ENCODE data around the gene WASF3.

Gene WASF3, protein sequence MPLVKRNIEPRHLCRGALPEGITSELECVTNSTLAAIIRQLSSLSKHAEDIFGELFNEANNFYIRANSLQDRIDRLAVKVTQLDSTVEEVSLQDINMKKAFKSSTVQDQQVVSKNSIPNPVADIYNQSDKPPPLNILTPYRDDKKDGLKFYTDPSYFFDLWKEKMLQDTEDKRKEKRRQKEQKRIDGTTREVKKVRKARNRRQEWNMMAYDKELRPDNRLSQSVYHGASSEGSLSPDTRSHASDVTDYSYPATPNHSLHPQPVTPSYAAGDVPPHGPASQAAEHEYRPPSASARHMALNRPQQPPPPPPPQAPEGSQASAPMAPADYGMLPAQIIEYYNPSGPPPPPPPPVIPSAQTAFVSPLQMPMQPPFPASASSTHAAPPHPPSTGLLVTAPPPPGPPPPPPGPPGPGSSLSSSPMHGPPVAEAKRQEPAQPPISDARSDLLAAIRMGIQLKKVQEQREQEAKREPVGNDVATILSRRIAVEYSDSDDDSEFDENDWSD

DNA sequence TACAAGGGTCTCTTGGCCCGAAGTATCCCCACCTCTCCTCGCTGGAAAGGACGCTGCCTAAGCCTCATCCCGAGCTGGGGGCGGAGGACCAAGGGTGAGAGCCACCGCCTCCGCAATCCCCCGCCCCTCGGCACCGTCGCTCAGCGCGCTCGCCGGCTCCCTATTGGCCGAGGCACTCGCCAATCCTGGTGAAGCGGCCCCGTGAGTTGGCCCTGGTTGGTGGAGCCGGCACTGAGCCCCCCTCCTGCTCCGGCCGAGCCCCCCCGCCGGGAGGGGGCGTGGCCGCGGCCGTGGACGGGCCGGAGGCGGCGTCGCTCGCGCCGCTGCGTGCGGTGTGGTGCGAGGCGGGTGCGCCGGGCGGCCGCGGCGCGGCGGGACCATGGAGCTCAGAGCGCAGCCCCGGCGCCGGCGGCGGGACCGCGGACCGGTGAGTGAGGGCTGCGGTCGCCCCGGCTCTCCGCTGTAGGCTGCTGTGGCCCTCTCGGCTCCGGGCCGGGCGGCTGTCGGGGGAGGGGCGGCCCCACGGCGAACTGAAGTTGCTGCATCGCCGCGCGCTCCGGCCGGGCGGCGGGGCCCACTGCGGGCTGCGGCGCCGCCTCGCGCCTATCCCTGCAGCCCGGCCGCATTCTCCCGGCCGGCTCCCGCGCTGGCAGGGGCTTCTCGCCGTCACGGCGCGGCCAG lies at the start of gene WASF3:
Gene WASF3, plus strand, starts transcription at position 291 of the 681 bp plus-strand sequence. CDS start 84,588 bp downstream, outside the sequence.
- H3K27ac ChIP-seq (ENCODE audit: low read length): no peak within 1 kb of the TSS
- no peaks in the 10 kb centered on the region for H3K27me3 ChIP-seq (ENCODE audit: low read depth, low read length)
- H3K4me3 ChIP-seq (ENCODE audit: low read depth in 1 of 2, low read length in 2 of 2): peak within 1 kb of the TSS; percentile 52 to 81
- no peaks in the 10 kb centered on the region for H3K36me3 ChIP-seq (ENCODE audit: control insufficient read depth in 1 of 2, insufficient read depth in 2 of 2, low read length in 2 of 2)
- no peaks in the 10 kb centered on the region for H3K9me3 ChIP-seq (ENCODE audit: control insufficient read depth in 1 of 2, low read length in 2 of 2)
- H3K4me1 ChIP-seq (ENCODE audit: control insufficient read depth in 1 of 2, insufficient read depth in 2 of 2, low read length in 2 of 2): peaks cover 0 to 15% of the 10 kb centered on the region in 2 donors

DNA sequence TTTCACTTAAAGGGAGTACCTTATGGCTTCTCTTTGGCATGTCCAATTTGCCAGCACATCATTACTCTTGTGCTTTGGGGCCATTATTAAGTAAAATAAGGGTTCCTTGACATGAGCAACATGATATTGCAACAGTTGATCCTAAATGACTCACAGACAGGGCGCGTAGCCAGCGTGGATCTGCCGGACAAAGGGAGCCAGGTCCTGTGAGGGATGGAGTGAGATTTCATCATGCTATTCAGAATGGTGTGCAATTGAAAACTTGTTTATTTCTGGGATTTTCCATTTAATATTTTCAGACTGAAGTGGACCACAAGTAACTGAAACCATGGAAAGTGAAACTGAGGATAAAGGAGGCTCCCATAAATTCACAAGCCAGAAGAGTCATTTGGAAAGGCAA lies 48.6 kb upstream of the WASF3 start:
- Histone ChIP-seq H3K4me1 (ENCODE audit: control insufficient read depth in 1 of 2, insufficient read depth in 2 of 2, low read length in 2 of 2) (no peaks in the 10 kb centered on the region), H3K9me3 (ENCODE audit: control insufficient read depth in 1 of 2, low read length in 2 of 2) (peaks cover 0 to 8% of the 10 kb centered on the region in 2 donors), H3K4me3 (ENCODE audit: low read depth in 1 of 2, low read length in 2 of 2) (no peak overlapping the region), H3K27ac (ENCODE audit: low read length) (no peak overlapping the region), H3K36me3 (ENCODE audit: control insufficient read depth in 1 of 2, insufficient read depth in 2 of 2, low read length in 2 of 2) (no peaks in the 10 kb centered on the region), H3K27me3 (ENCODE audit: low read depth, low read length) (no peaks in the 10 kb centered on the region)

GRCh38 chr13:26509491-26509890 lies 48.0 kb upstream of the WASF3 start:
- Histone ChIP-seq H3K36me3 (ENCODE audit: control insufficient read depth in 1 of 2, insufficient read depth in 2 of 2, low read length in 2 of 2) (no peaks in the 10 kb centered on the region), H3K27me3 (ENCODE audit: low read depth, low read length) (no peaks in the 10 kb centered on the region), H3K4me3 (ENCODE audit: low read depth in 1 of 2, low read length in 2 of 2) (no peak overlapping the region), H3K9me3 (ENCODE audit: control insufficient read depth in 1 of 2, low read length in 2 of 2) (peaks cover 0 to 8% of the 10 kb centered on the region in 2 donors), H3K27ac (ENCODE audit: low read length) (no peak overlapping the region), H3K4me1 (ENCODE audit: control insufficient read depth in 1 of 2, insufficient read depth in 2 of 2, low read length in 2 of 2) (no peaks in the 10 kb centered on the region)

GRCh38 chr13:26513931-26514330 lies 43.6 kb upstream of the WASF3 start:
- H3K4me1 ChIP-seq (ENCODE audit: control insufficient read depth in 1 of 2, insufficient read depth in 2 of 2, low read length in 2 of 2): no peaks in the 10 kb centered on the region
- no peaks in the 10 kb centered on the region for H3K27me3 ChIP-seq (ENCODE audit: low read depth, low read length)
- no peak overlapping the region for H3K27ac ChIP-seq (ENCODE audit: low read length)
- peaks cover 0 to 6% of the 10 kb centered on the region in 2 donors for H3K9me3 ChIP-seq (ENCODE audit: control insufficient read depth in 1 of 2, low read length in 2 of 2)
- no peaks in the 10 kb centered on the region for H3K36me3 ChIP-seq (ENCODE audit: control insufficient read depth in 1 of 2, insufficient read depth in 2 of 2, low read length in 2 of 2)
- no peak overlapping the region for H3K4me3 ChIP-seq (ENCODE audit: low read depth in 1 of 2, low read length in 2 of 2)

DNA sequence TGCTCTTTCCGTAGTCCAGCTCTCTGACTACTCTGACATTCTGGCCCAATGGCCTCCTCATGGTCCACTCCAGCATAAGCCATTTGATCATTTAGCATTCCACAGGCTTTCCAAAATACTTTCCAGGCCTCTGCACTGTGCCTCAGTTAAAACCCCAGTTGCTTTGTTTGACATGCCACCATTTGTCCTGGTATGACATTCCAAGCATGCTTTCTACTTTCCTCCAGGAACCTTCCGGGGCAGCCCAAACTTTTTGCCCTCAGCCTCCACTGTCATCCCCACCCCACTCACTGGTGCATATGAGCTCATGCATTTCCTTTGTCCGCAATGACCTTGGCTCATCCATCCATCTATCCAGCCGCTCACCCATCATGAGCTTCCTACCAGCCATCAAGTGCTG lies 41.8 kb upstream of the WASF3 start:
- Histone ChIP-seq H3K4me1 (ENCODE audit: control insufficient read depth in 1 of 2, insufficient read depth in 2 of 2, low read length in 2 of 2) (no peaks in the 10 kb centered on the region), H3K4me3 (ENCODE audit: low read depth in 1 of 2, low read length in 2 of 2) (no peak overlapping the region), H3K27ac (ENCODE audit: low read length) (no peak overlapping the region)

GRCh38 chr13:26517936-26518335 lies 39.5 kb upstream of the WASF3 start:
- Histone ChIP-seq H3K36me3 (ENCODE audit: control insufficient read depth in 1 of 2, insufficient read depth in 2 of 2, low read length in 2 of 2) (no peaks in the 10 kb centered on the region), H3K27me3 (ENCODE audit: low read depth, low read length) (no peaks in the 10 kb centered on the region), H3K4me3 (ENCODE audit: low read depth in 1 of 2, low read length in 2 of 2) (no peak overlapping the region), H3K4me1 (ENCODE audit: control insufficient read depth in 1 of 2, insufficient read depth in 2 of 2, low read length in 2 of 2) (no peaks in the 10 kb centered on the region), H3K27ac (ENCODE audit: low read length) (no peak overlapping the region), H3K9me3 (ENCODE audit: control insufficient read depth in 1 of 2, low read length in 2 of 2) (peaks cover 0 to 7% of the 10 kb centered on the region in 2 donors)

More for the DNA sequence above, 41.8 kb upstream of the WASF3 start:
- Histone ChIP-seq H3K36me3 (ENCODE audit: control insufficient read depth in 1 of 2, insufficient read depth in 2 of 2, low read length in 2 of 2) (no peaks in the 10 kb centered on the region), H3K9me3 (ENCODE audit: control insufficient read depth in 1 of 2, low read length in 2 of 2) (peaks cover 0 to 3% of the 10 kb centered on the region in 2 donors), H3K27me3 (ENCODE audit: low read depth, low read length) (no peaks in the 10 kb centered on the region)

DNA sequence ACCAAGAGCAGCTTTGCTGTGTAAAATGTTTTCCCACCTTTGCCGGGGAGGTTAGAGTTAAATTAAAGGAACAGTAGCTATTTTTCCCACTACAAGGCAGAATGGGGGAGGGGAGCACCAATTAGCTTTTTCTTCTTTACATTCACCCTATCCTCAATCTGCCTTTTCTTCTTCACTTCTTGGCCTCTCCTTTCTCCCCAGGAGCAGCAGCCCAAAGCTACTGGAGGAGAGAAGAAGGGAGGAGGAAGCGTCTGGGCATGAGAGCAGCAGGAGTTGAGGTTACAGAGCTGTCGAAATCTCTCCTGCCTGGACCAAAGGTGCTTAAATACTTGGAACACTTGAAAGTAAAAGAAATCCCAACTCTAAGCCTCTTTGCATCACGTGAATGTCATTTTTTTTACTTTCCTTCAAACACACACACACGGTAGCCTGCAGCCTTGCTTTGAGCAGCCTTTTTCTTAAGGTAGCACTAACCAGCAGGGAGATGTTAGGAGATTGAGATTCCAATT lies 39.0 kb upstream of the WASF3 start:
- H3K27me3 ChIP-seq (ENCODE audit: low read depth, low read length): no peaks in the 10 kb centered on the region
- no peaks in the 10 kb centered on the region for H3K4me1 ChIP-seq (ENCODE audit: control insufficient read depth in 1 of 2, insufficient read depth in 2 of 2, low read length in 2 of 2)
- H3K9me3 ChIP-seq (ENCODE audit: control insufficient read depth in 1 of 2, low read length in 2 of 2): peaks cover 0 to 7% of the 10 kb centered on the region in 2 donors
- no peak overlapping the region for H3K4me3 ChIP-seq (ENCODE audit: low read depth in 1 of 2, low read length in 2 of 2)
- no peaks in the 10 kb centered on the region for H3K36me3 ChIP-seq (ENCODE audit: control insufficient read depth in 1 of 2, insufficient read depth in 2 of 2, low read length in 2 of 2)
- no peak overlapping the region for H3K27ac ChIP-seq (ENCODE audit: low read length)

DNA sequence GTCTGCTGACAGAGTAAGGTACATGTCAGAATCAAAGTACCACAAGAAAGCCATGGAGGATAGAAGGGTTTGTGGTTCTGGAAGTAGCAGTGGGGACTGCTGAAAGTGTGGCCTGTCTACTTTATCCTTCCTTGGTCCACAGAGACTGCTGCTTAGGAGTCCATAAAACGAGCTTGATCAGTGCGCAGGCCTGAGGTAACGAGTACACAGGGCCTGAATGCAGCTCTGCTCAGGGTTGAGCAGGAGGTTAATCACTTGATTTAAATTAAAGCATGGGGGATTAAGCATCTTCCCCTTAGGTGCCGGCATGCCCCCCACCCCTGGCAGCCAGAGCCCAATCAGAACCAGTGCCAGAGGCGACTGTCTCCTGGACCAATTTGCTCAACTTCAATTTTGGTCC lies 34.9 kb upstream of the WASF3 start:
- Histone ChIP-seq H3K9me3 (ENCODE audit: control insufficient read depth in 1 of 2, low read length in 2 of 2) (peaks cover 0 to 7% of the 10 kb centered on the region in 2 donors), H3K4me1 (ENCODE audit: control insufficient read depth in 1 of 2, insufficient read depth in 2 of 2, low read length in 2 of 2) (no peaks in the 10 kb centered on the region), H3K36me3 (ENCODE audit: control insufficient read depth in 1 of 2, insufficient read depth in 2 of 2, low read length in 2 of 2) (no peaks in the 10 kb centered on the region), H3K27me3 (ENCODE audit: low read depth, low read length) (no peaks in the 10 kb centered on the region), H3K4me3 (ENCODE audit: low read depth in 1 of 2, low read length in 2 of 2) (no peak overlapping the region), H3K27ac (ENCODE audit: low read length) (no peak overlapping the region)

DNA sequence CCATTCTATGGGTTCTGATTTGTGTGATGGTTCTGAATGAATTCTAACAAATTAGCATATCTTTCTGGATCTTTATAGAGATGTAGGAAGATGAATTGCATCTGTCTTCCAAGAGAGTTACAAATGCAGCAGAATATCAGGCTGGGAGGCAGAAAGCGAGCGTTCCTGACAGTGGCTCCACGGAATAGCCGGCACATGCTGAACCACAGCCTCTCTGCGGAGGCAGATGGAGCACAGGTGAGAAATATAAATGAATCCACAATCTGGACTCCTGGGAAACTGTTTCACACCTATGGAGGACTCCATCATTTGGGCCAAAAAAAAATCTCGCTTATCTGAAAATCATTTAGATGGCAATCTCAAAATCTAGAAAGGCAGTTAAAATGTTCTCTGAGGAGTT lies 34.5 kb upstream of the WASF3 start:
- H3K36me3 ChIP-seq (ENCODE audit: control insufficient read depth in 1 of 2, insufficient read depth in 2 of 2, low read length in 2 of 2): no peaks in the 10 kb centered on the region
- no peak overlapping the region for H3K4me3 ChIP-seq (ENCODE audit: low read depth in 1 of 2, low read length in 2 of 2)
- H3K27ac ChIP-seq (ENCODE audit: low read length): no peak overlapping the region
- H3K9me3 ChIP-seq (ENCODE audit: control insufficient read depth in 1 of 2, low read length in 2 of 2): peaks cover 0 to 7% of the 10 kb centered on the region in 2 donors
- no peaks in the 10 kb centered on the region for H3K4me1 ChIP-seq (ENCODE audit: control insufficient read depth in 1 of 2, insufficient read depth in 2 of 2, low read length in 2 of 2)
- no peaks in the 10 kb centered on the region for H3K27me3 ChIP-seq (ENCODE audit: low read depth, low read length)

- Histone ChIP-seq H3K36me3 (ENCODE audit: control insufficient read depth in 1 of 2, insufficient read depth in 2 of 2, low read length in 2 of 2) (no peaks in the 10 kb centered on the region), H3K9me3 (ENCODE audit: control insufficient read depth in 1 of 2, low read length in 2 of 2) (peaks cover 0 to 6% of the 10 kb centered on the region in 2 donors), H3K27ac (ENCODE audit: low read length) (no peak overlapping the region), H3K27me3 (ENCODE audit: low read depth, low read length) (no peaks in the 10 kb centered on the region), H3K4me1 (ENCODE audit: control insufficient read depth in 1 of 2, insufficient read depth in 2 of 2, low read length in 2 of 2) (no peaks in the 10 kb centered on the region), H3K4me3 (ENCODE audit: low read depth in 1 of 2, low read length in 2 of 2) (no peak overlapping the region)
Observed at GRCh38 chr13:26525528-26525927, 32.0 kb upstream of the WASF3 start.

GRCh38 chr13:26526702-26527216 lies 30.7 kb upstream of the WASF3 start:
- no peaks in the 10 kb centered on the region for H3K27me3 ChIP-seq (ENCODE audit: low read depth, low read length)
- H3K9me3 ChIP-seq (ENCODE audit: control insufficient read depth in 1 of 2, low read length in 2 of 2): no peaks in the 10 kb centered on the region
- H3K4me1 ChIP-seq (ENCODE audit: control insufficient read depth in 1 of 2, insufficient read depth in 2 of 2, low read length in 2 of 2): no peaks in the 10 kb centered on the region
- H3K4me3 ChIP-seq (ENCODE audit: low read depth in 1 of 2, low read length in 2 of 2): no peak overlapping the region
- no peak overlapping the region for H3K27ac ChIP-seq (ENCODE audit: low read length)
- H3K36me3 ChIP-seq (ENCODE audit: control insufficient read depth in 1 of 2, insufficient read depth in 2 of 2, low read length in 2 of 2): no peaks in the 10 kb centered on the region
